PC-3 (cell line): ENCODE results near the gene APCDD1L. TPM values are rescaled to one million over a fixed set of nuclear protein-coding genes. Genes with fewer than 3 reads are reported as not detected.

Experiments
- ATAC-seq: fragments of 200-7000 bp; cut with Tn5 transposase; 2 replicates; pipeline ENCODE4 v1.9.1; 2020; ENCODE audit warnings: mild to moderate bottlenecking, moderate library complexity
- BruUV-seq: library from RNA; stranded (reverse); fragments of 400-500 nt; replicated peaks from 2 replicates; lab custom pipeline; 2021; lab: Mats Ljungman, UMichigan
- CTCF ChIA-PET: fragments of 300-600 bp; sonication (Branson Sonifier 250); formaldehyde crosslinking; loops from one replicate; lab custom pipeline; 2022; ENCODE audit warnings: antibody characterized with exemption; lab: Charles Lee
- POLR2A ChIA-PET: fragments of 300-600 bp; sonication (Branson Sonifier 250); formaldehyde crosslinking; loops from one replicate; lab custom pipeline; 2022; ENCODE audit warnings: antibody characterized with exemption; ENCODE audit not compliant: unreplicated experiment; lab: Charles Lee
- DNase-seq: peaks from one replicate; pipeline ENCODE4 v3.0.0-alpha.2; 2015
- H2AFZ ChIP-seq: fragments of 300-600 bp; sonication (generic); 2 replicates; pipeline ENCODE4 v1.6.0; 2016; ENCODE audit warnings: antibody characterized with exemption, low read length
- H3F3A ChIP-seq: fragments of 300-600 bp; sonication (generic); one replicate; pipeline ENCODE4 v1.6.0; 2017; ENCODE audit warnings: antibody characterized with exemption, low read length, control low read depth, mild to moderate bottlenecking; ENCODE audit not compliant: unreplicated experiment
- H3K27ac ChIP-seq: fragments of 300-600 bp; sonication (generic); 2 replicates; pipeline ENCODE4 v1.5.1; 2016; ENCODE audit warnings: mild to moderate bottlenecking, low read length
- H3K27me3 ChIP-seq: fragments of 300-600 bp; sonication (generic); 2 replicates; pipeline ENCODE4 v1.6.1; 2016; ENCODE audit warnings: low read length, mixed read lengths
- H3K36me3 ChIP-seq: fragments of 300-600 bp; sonication (generic); 2 replicates; pipeline ENCODE4 v1.6.1; 2016; ENCODE audit warnings: low read depth, mixed run types, low read length, mixed read lengths
- H3K4me1 ChIP-seq: fragments of 300-600 bp; sonication (generic); 2 replicates; pipeline ENCODE4 v1.5.1; 2016; ENCODE audit warnings: low read length; ENCODE audit not compliant: insufficient read depth
- H3K4me2 ChIP-seq: fragments of 300-600 bp; sonication (generic); 2 replicates; pipeline ENCODE4 v1.6.0; 2016; ENCODE audit warnings: low read length
- H3K4me3 ChIP-seq: fragments of 300-600 bp; sonication (generic); 2 replicates; pipeline ENCODE4 v1.5.1; 2016; ENCODE audit warnings: mild to moderate bottlenecking, low read length, mixed read lengths
- H3K79me2 ChIP-seq: fragments of 300-600 bp; sonication (generic); 2 replicates; pipeline ENCODE4 v1.6.1; 2017; ENCODE audit warnings: low read length, mixed read lengths
- H3K9ac ChIP-seq: fragments of 300-600 bp; sonication (generic); 2 replicates; pipeline ENCODE4 v1.6.0; 2016; ENCODE audit warnings: mild to moderate bottlenecking, low read length
- H3K9me2 ChIP-seq: fragments of 300-600 bp; sonication (generic); replicated peaks from 2 replicates; pipeline ENCODE4 v1.6.1; 2016; ENCODE audit warnings: mixed run types, low read length, mixed read lengths
- H3K9me3 ChIP-seq: fragments of 300-600 bp; sonication (generic); 2 replicates; pipeline ENCODE4 v1.6.1; 2016; ENCODE audit warnings: low read length, mixed read lengths
- H4K20me1 ChIP-seq: fragments of 300-600 bp; sonication (generic); 2 replicates; pipeline ENCODE4 v1.6.1; 2016; ENCODE audit warnings: low read length, mixed read lengths
- CTCF ChIP-seq: fragments of 300-600 bp; sonication (generic); conservative IDR thresholded peaks from 2 replicates; pipeline ENCODE4 v1.5.1; 2017; ENCODE audit warnings: antibody characterized with exemption, low read depth, mild to moderate bottlenecking, low read length
- EZH2 ChIP-seq: fragments of 300-600 bp; sonication (generic); IDR thresholded peaks from one replicate; pipeline ENCODE4 v1.6.1; 2017; ENCODE audit warnings: antibody characterized with exemption, mild to moderate bottlenecking, low read length; ENCODE audit not compliant: unreplicated experiment
- EZH2phosphoT487 ChIP-seq: fragments of 300-600 bp; sonication (generic); IDR thresholded peaks from 2 replicates; pipeline ENCODE4 v1.6.1; 2018; ENCODE audit warnings: mild to moderate bottlenecking, antibody characterized with exemption, low read length, borderline replicate concordance
- intact Hi-C: fragments of 100-400 bp; cut with micrococcal nuclease; formaldehyde crosslinking; loops from 2 replicates; pipeline ENCODE4 v1.9.0; 2023
- total RNA-seq: library from RNA; depleted of rRNA; stranded (reverse); fragments of >200 nt; gene quantifications from 2 replicates; pipeline ENCODE4 v1.2.3, GENCODE V29; 2014

APCDD1L gene
- total RNA-seq, 1 experiment from 2014 or later, result 2.0 TPM

- H2AFZ ChIP-seq, result no peak overlapping the region
- no peak overlapping the region for H3K4me2 ChIP-seq
- POLR2A ChIA-PET, result interaction anchor here (1.5 kb wide), 1 partner anchor 33 kb away, joined by 6 read pairs; the partner anchor contains the start of gene VAPB
- no TSS peak for BruUV-seq
- no peak overlapping the region for H3K9ac ChIP-seq
- DNase-seq (no peak), ATAC-seq (no peak)
- H3K4me1 ChIP-seq, result peaks cover 12% of the 10 kb centered on the region
- no peak for TF ChIP-seq CTCF
- TF ChIP-seq EZH2, result no peak
- no peak for TF ChIP-seq EZH2phosphoT487
- no peak overlapping the region for H3K4me3 ChIP-seq
- peaks cover 86% of the 10 kb centered on the region for H3K79me2 ChIP-seq
- H4K20me1 ChIP-seq, result peaks cover 26% of the 10 kb centered on the region
- CTCF ChIA-PET, result no interaction called here
- H3K9me3 ChIP-seq, result no peaks in the 10 kb centered on the region
- intact Hi-C loops, result no loop called here
- H3K27me3 ChIP-seq, result no peaks in the 10 kb centered on the region
- H3K36me3 ChIP-seq, result peaks cover 50% of the 10 kb centered on the region; the same call in 1 of the 2 replicates
- no peak overlapping the region for H3K27ac ChIP-seq
- H3K9me2 ChIP-seq, result no peaks in the 10 kb centered on the region
- no peaks in the 10 kb centered on the region for H3F3A ChIP-seq
Observed at GRCh38 chr20:58421497-58421850, 93.7 kb downstream of the APCDD1L start.

GRCh38 chr20:58420798-58421496, 94.3 kb downstream of the APCDD1L start:
- H3K36me3 ChIP-seq, result peaks cover 46% of the 10 kb centered on the region; the same call in 1 of the 2 replicates

More at GRCh38 chr20:58420798-58421496, 94.3 kb downstream of the APCDD1L start:
- Histone ChIP-seq H3K27me3 (no peaks in the 10 kb centered on the region), H2AFZ (no peak overlapping the region), H3K27ac (no peak overlapping the region), H3K4me3 (no peak overlapping the region), H3K9ac (no peak overlapping the region), H4K20me1 (peaks cover 21% of the 10 kb centered on the region), H3K9me2 (no peaks in the 10 kb centered on the region), H3K9me3 (no peaks in the 10 kb centered on the region), H3K79me2 (peaks cover 86% of the 10 kb centered on the region), H3K4me1 (peaks cover 12% of the 10 kb centered on the region), H3F3A (no peaks in the 10 kb centered on the region), H3K4me2 (no peak overlapping the region)
- ChIA-PET CTCF (no interaction called here), POLR2A (interaction anchor here (0.6 to 1.5 kb wide), 2 partner anchors 32 to 74 kb away, joined by 4 to 6 read pairs; partner anchors contain the start of gene VAPB)
- BruUV-seq, result no TSS peak
- peak; percentile 96 for ATAC-seq
- DNase-seq, result peak; percentile 91
- intact Hi-C loops, result no loop called here
- TF ChIP-seq CTCF, result no peak
